ENCODE data around the gene KRT16. TPM values are rescaled to one million over a fixed set of nuclear protein-coding genes. Genes with fewer than 3 reads are reported as not detected.
"Not testable (repeated sequence)": the region's sequence is repeated elsewhere in the genome, so short reads cannot be mapped to it uniquely, and the experiment has no call there.

The KRT16 gene
- total RNA-seq, 1 donor from 2014 or later: 0.52 TPM

DNA sequence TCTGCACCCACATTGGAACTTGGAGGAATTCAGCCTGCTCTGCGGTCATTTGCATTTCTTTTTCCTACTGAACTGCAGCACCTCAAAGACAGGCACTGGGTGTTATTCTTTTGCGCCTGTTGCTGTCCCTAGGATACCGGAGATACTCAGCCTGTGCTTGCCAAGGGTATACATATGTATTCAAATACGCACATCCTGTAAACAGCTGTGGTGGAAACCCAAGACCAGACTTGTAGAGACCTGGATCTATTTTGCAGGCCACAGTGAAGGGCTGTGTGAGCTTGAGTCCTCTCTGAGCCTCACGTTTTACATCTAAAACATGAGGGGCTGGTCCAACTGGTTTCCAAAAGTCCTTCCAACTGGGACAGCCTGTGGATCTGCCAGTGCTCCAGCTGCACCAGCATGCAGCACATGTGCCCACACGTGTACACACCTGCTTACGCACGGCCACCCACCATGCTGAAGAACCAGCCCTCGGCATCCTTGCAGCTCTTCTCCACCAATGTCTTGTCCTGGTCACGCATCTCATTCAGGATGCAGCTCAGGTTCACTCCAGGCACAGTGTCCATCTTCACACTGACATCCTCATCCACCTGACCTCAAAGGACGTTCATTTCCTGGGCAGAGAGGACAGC lies 16.2 kb upstream of the KRT16 start:
- not testable (repeated sequence) for H3K27me3 ChIP-seq (ENCODE audit: control insufficient read depth in 3 of 3, insufficient read depth in 3 of 3, low read length in 3 of 3); H3K36me3 ChIP-seq (ENCODE audit: control insufficient read depth in 3 of 3, insufficient read depth in 3 of 3, low read length in 3 of 3)

DNA sequence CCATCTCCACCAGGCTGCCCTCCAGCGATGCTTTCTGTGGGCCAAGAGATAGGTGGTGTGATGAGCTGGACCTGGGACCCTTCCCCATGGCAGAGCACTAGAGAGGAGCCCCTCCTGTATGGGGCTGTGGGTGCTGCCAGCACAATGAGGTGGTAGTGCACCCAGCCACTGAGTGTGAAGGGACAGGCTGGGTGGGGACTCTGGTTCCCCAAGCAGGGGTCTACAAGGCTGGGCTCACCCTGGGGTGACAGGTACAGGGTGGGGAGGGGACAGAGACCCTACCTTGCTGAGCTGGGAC lies 15.5 kb upstream of the KRT16 start:
- not testable (repeated sequence) for H3K27me3 ChIP-seq (ENCODE audit: control insufficient read depth in 3 of 3, insufficient read depth in 3 of 3, low read length in 3 of 3); H3K27ac ChIP-seq (ENCODE audit: low read depth, low read length); H3K4me3 ChIP-seq (ENCODE audit: low read length in 3 of 3); H3K9me3 ChIP-seq (ENCODE audit: control insufficient read depth in 3 of 3, low read length in 3 of 3); H3K4me1 ChIP-seq (ENCODE audit: control insufficient read depth in 3 of 3, insufficient read depth in 3 of 3, low read length in 3 of 3); H3K9ac ChIP-seq (ENCODE audit: low read depth in 1 of 3, low read length in 3 of 3); H3K36me3 ChIP-seq (ENCODE audit: control insufficient read depth in 3 of 3, insufficient read depth in 3 of 3, low read length in 3 of 3)

More for the DNA sequence above, 16.2 kb upstream of the KRT16 start:
- not testable (repeated sequence) for H3K4me1 ChIP-seq (ENCODE audit: control insufficient read depth in 3 of 3, insufficient read depth in 3 of 3, low read length in 3 of 3); H3K9ac ChIP-seq (ENCODE audit: low read depth in 1 of 3, low read length in 3 of 3); H3K9me3 ChIP-seq (ENCODE audit: control insufficient read depth in 3 of 3, low read length in 3 of 3); H3K4me3 ChIP-seq (ENCODE audit: low read length in 3 of 3); H3K27ac ChIP-seq (ENCODE audit: low read depth, low read length)

- Histone ChIP-seq H3K9ac (ENCODE audit: low read depth in 1 of 3, low read length in 3 of 3) (no peak overlapping the region), H3K27me3 (ENCODE audit: control insufficient read depth in 3 of 3, insufficient read depth in 3 of 3, low read length in 3 of 3) (peaks cover 0 to 10% (median 4%) of the 10 kb centered on the region in 3 donors), H3K4me3 (ENCODE audit: low read length in 3 of 3) (no peak overlapping the region), H3K27ac (ENCODE audit: low read depth, low read length) (no peak overlapping the region), H3K9me3 (ENCODE audit: control insufficient read depth in 3 of 3, low read length in 3 of 3) (no peaks in the 10 kb centered on the region), H3K36me3 (ENCODE audit: control insufficient read depth in 3 of 3, insufficient read depth in 3 of 3, low read length in 3 of 3) (no peaks in the 10 kb centered on the region), H3K4me1 (ENCODE audit: control insufficient read depth in 3 of 3, insufficient read depth in 3 of 3, low read length in 3 of 3) (no peaks in the 10 kb centered on the region)
Measured at GRCh38 chr17:41627316-41628072, 14.9 kb upstream of the KRT16 start.

GRCh38 chr17:41626914-41627295 lies 14.3 kb upstream of the KRT16 start:
- H3K27ac ChIP-seq (ENCODE audit: low read depth, low read length); H3K36me3 ChIP-seq (ENCODE audit: control insufficient read depth in 3 of 3, insufficient read depth in 3 of 3, low read length in 3 of 3); H3K9ac ChIP-seq (ENCODE audit: low read depth in 1 of 3, low read length in 3 of 3); H3K9me3 ChIP-seq (ENCODE audit: control insufficient read depth in 3 of 3, low read length in 3 of 3); H3K4me1 ChIP-seq (ENCODE audit: control insufficient read depth in 3 of 3, insufficient read depth in 3 of 3, low read length in 3 of 3); H3K4me3 ChIP-seq (ENCODE audit: low read length in 3 of 3): not testable (repeated sequence)
- peaks cover 0 to 10% (median 4%) of the 10 kb centered on the region in 3 donors for H3K27me3 ChIP-seq (ENCODE audit: control insufficient read depth in 3 of 3, insufficient read depth in 3 of 3, low read length in 3 of 3)

GRCh38 chr17:41626028-41626913 lies 13.7 kb upstream of the KRT16 start:
- not testable (repeated sequence) for H3K9me3 ChIP-seq (ENCODE audit: control insufficient read depth in 3 of 3, low read length in 3 of 3); H3K27ac ChIP-seq (ENCODE audit: low read depth, low read length); H3K4me3 ChIP-seq (ENCODE audit: low read length in 3 of 3); H3K9ac ChIP-seq (ENCODE audit: low read depth in 1 of 3, low read length in 3 of 3); H3K4me1 ChIP-seq (ENCODE audit: control insufficient read depth in 3 of 3, insufficient read depth in 3 of 3, low read length in 3 of 3); H3K36me3 ChIP-seq (ENCODE audit: control insufficient read depth in 3 of 3, insufficient read depth in 3 of 3, low read length in 3 of 3)
- H3K27me3 ChIP-seq (ENCODE audit: control insufficient read depth in 3 of 3, insufficient read depth in 3 of 3, low read length in 3 of 3): peaks cover 0 to 10% (median 4%) of the 10 kb centered on the region in 3 donors

GRCh38 chr17:41625602-41626001 lies 13.0 kb upstream of the KRT16 start:
- Histone ChIP-seq H3K9me3 (ENCODE audit: control insufficient read depth in 3 of 3, low read length in 3 of 3) (no peaks in the 10 kb centered on the region), H3K4me1 (ENCODE audit: control insufficient read depth in 3 of 3, insufficient read depth in 3 of 3, low read length in 3 of 3) (no peaks in the 10 kb centered on the region), H3K36me3 (ENCODE audit: control insufficient read depth in 3 of 3, insufficient read depth in 3 of 3, low read length in 3 of 3) (no peaks in the 10 kb centered on the region), H3K27ac (ENCODE audit: low read depth, low read length) (no peak overlapping the region), H3K27me3 (ENCODE audit: control insufficient read depth in 3 of 3, insufficient read depth in 3 of 3, low read length in 3 of 3) (peaks cover 0 to 12% (median 4%) of the 10 kb centered on the region in 3 donors), H3K4me3 (ENCODE audit: low read length in 3 of 3) (no peak overlapping the region), H3K9ac (ENCODE audit: low read depth in 1 of 3, low read length in 3 of 3) (no peak overlapping the region)

GRCh38 chr17:41624208-41625101 lies 11.9 kb upstream of the KRT16 start, which contains the start of gene KRT17:
KRT17 (minus strand) TSS chr17:41624575; CDS start chr17:41624509, 66 bp downstream.
- Histone ChIP-seq H3K4me3 (ENCODE audit: low read length in 3 of 3) (no peak within 1 kb of the TSS), H3K27ac (ENCODE audit: low read depth, low read length) (no peak within 1 kb of the TSS), H3K9ac (ENCODE audit: low read depth in 1 of 3, low read length in 3 of 3) (no peak within 1 kb of the TSS), H3K27me3 (ENCODE audit: control insufficient read depth in 3 of 3, insufficient read depth in 3 of 3, low read length in 3 of 3) (peaks cover 0 to 17% (median 7%) of the 10 kb centered on the region in 3 donors), H3K4me1 (ENCODE audit: control insufficient read depth in 3 of 3, insufficient read depth in 3 of 3, low read length in 3 of 3) (no peaks in the 10 kb centered on the region), H3K36me3 (ENCODE audit: control insufficient read depth in 3 of 3, insufficient read depth in 3 of 3, low read length in 3 of 3) (no peaks in the 10 kb centered on the region), H3K9me3 (ENCODE audit: control insufficient read depth in 3 of 3, low read length in 3 of 3) (no peaks in the 10 kb centered on the region)

DNA sequence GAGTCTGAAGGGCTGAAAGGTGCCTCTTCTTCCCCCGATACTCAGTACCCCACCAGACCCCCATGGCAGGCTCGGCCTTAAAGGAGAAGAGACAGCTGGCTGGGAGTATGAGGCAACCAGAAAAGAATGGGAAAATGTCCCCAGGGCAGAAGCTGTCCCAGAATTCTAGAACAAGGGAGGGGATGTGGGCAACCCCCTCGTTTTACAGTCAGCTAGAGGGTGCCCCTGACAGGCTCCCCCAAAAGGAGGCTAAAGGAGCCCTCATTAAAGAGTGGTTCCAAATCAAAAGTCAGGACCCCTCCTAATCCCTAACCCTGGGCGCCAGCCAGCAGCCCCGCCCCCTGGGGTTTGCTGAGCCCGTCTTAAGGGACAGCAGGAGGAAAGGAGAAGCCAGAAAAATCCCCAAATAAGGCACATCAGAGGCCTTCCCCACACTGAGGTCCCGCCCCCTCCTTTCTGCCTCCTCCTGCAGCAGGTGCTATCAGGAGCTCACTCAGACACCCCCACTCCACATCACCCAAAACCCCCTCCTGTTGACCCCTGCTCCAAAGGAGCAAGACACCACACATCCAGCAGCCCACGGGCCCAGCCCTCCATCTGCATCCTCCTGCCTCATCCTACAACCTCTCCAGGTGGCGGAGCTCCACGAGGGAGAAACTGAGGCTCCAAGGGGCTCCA lies 10.8 kb upstream of the KRT16 start:
- H3K36me3 ChIP-seq (ENCODE audit: control insufficient read depth in 3 of 3, insufficient read depth in 3 of 3, low read length in 3 of 3); H3K9me3 ChIP-seq (ENCODE audit: control insufficient read depth in 3 of 3, low read length in 3 of 3); H3K4me3 ChIP-seq (ENCODE audit: low read length in 3 of 3); H3K9ac ChIP-seq (ENCODE audit: low read depth in 1 of 3, low read length in 3 of 3); H3K4me1 ChIP-seq (ENCODE audit: control insufficient read depth in 3 of 3, insufficient read depth in 3 of 3, low read length in 3 of 3); H3K27ac ChIP-seq (ENCODE audit: low read depth, low read length): not testable (repeated sequence)
- H3K27me3 ChIP-seq (ENCODE audit: control insufficient read depth in 3 of 3, insufficient read depth in 3 of 3, low read length in 3 of 3): peaks cover 0 to 17% (median 8%) of the 10 kb centered on the region in 3 donors

All from skeletal muscle tissue (tissue), 4 donors.